G401 (cell line): ENCODE results near the gene RNPS1. TPM values are rescaled to one million over a fixed set of nuclear protein-coding genes. Genes with fewer than 3 reads are reported as not detected.
A peak's percentile ranks its signal among the peaks of the same experiment; 100 is the strongest.
"Not testable (repeated sequence)": the region's sequence is repeated elsewhere in the genome, so short reads cannot be mapped to it uniquely, and the experiment has no call there.

Experiments
- DNase-seq: peaks from one replicate; pipeline ENCODE4 v3.0.0-alpha.2; 2015; ENCODE audit warnings: low spot score
- in situ Hi-C: cut with HindIII; loops from 2 replicates; pipeline ENCODE4 v1.10.0; 2016; ENCODE audit warnings: low sequenced_read_pairs, mixed read lengths
- total RNA-seq: library from RNA; depleted of rRNA; stranded (reverse); fragments of >200 nt; shearing (Covaris generic); gene quantifications from 2 replicates; pipeline ENCODE4 v1.2.3, GENCODE V29; 2014

The RNPS1 gene
- total RNA-seq, 1 experiment from 2014 or later: 179 TPM

DNA sequence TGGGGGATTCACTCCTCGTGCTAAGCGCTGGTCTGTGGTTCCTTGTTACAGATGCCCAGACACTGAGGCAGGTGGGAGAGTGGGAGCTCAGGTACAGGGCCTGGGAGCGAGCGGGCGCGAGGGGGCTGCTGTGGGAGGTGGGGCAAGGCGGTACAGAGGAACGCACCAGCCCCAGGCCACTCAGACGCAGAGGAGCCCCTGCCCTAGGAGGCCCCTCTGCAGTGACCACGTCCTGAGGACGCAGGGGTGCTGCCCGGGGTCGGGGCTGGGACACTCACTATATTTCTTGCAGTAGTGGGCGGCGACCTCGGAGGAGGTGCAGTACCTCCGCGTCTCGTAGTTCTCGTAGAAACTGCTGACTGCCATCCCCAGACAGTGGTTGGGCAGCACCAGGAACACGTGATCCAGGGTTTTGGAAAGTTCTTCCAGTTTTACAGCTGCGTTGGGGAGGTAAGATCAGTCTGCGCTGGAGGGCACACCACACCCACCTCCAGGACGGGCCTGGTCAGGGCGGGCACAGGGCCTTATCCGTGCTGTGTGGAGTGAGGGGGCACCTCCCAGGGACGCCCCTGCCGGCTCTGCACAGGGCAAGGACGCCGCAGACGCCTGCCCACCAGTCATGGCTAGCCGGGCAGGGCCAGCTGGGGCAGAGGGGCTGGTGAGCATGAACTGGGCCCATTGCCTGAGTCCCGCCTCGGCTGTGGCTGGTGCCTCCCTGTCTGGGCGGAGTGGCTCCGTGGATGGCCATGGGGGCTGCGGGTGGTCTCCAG lies 16.3 kb upstream of the RNPS1 start:
- DNase-seq: no peak
- in situ Hi-C loops: no loop called here

DNA sequence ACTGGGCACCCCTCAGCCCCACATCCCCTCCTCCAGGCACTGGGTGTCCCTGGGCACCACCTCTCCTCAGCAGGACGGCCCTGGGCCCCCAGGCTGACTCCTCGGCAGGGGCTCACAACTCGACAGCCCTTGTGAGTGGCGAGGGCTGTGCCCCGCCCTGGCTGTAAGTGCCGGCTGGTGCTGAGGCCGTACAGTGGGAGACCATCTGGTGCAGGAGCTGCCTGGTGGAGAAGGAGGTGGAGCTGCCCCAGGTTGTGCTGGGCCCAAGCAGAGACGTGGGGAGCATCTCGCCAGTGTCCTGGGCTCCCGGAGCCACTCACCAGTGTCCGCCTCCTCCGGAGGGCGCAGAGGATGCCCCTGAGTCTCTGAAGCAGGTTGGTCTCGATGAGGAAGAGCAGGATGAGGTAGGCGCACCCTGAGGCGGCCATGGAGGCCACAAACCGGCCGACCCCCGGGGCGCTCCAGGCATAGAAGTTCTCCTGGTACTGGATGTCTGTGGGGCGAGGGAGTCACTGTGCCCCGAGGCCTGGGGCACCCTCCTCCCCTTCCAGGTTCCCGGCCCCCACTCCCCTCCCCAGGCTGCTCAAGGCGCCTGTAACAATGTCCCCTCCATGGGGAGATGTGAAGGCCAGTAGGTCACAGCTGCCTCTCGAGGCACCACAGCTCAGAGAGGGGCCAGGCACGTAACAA lies 15.1 kb upstream of the RNPS1 start:
- in situ Hi-C loops: no loop called here
- DNase-seq: peak; percentile 53

DNA sequence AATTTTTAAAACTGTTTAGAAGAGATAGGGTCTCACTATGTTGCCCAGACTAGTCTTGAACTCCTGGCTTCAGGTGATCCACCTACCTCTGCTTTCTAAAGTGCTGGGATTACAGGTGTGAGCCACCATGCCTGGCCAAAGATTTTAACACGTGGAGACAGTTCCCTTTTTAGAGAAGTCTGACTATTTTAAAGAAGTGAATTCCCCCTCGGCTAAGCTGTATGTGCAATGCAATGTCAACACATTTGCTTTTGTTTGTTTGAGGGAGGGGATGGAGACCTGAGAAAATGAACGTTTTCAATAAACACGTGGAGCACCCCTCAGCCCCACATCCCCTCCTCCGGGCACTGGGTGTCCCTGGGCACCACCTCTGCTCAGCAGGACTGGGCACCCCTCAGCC lies 14.3 kb upstream of the RNPS1 start:
- no peak for DNase-seq
- in situ Hi-C loops: no loop called here

DNA sequence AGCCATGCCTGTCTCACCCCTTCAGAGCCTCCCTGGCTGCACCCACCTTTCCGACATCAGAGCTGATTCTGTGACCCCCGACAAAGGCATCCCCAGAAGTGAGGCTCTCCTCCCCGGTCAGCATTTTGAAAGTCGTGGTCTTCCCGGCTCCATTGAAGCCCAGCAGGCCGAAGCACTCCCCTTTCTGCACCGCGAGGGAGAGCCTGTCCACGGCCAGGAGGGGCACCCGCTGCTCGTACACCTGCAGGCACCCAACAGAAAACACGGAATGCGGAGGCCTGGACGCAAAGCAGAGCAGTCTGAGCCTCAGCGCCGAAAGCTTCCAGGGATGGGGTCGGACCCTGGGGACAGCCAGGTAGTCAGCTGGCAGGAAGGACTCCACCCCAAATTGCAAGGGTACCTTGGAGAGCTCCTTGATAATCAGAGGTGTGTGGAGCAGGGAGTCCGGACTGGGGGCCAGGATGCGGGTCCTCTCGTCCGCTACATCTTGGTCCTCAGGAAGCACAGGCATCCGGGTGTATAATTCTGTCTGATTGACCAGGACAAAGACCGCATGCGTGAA lies 13.1 kb upstream of the RNPS1 start:
- in situ Hi-C loops: no loop called here
- no peak for DNase-seq

DNA sequence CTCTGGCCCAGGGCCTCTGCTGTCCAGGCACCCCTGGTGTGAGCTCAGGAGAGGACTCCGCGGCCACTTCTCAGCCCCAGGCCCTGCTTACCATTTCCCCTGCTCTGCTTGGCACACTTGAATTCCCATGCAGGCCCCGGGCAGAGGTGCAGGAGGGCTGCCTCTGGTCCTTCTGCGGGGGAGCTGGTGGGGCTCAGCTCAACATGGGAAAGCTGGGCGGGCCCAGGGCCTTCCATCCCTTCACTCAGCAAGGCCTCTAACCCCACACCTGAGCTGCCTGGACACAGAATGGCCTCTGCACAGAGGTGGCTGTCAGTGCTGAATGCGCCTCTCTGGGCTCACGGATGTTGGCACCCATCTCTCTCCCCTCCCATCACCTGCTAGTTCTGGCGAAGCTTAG lies 12.5 kb upstream of the RNPS1 start:
- in situ Hi-C loops: no loop called here
- DNase-seq: no peak

DNA sequence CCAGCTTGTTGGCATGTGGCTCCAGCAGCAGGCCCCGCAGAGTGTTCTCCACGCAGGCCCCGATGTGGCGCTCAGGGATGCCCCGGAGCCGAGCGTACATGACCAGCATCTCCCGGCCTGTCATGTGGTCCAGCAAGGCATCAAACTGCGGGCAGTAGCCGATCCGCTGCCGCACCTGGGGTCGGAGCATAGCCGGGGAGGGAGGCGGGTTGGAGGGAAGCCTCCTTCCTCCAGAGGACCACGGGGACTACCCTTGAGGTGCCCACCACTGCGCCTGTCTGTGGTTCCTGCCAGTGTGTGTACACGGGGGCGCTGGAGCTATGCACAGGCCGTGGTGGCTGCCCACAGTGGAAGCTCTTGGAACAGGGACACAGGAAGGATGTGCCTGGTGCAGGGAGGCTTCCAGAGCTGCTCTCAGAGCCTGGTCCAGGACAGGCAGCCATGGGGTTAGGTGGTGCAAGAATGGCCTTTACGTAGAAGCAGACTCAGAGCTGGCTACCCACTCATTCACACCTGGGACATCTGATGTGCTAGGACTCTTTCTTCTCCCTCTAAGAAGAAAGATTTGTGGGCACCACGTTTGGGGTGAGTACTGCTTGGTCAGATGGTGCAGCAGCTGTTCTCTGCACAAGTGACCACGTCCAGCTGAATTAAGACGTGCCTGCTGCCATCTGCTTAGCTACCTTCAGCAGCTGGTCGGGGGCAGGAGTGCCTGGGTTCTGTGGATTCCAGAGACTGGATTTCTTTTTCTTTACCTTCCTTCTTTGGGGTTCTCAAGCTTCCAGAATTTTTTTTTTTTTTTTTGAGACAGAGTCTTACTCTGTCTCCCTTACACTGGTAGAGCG lies 11.3 kb upstream of the RNPS1 start:
- in situ Hi-C loops: no loop called here
- no peak for DNase-seq

DNA sequence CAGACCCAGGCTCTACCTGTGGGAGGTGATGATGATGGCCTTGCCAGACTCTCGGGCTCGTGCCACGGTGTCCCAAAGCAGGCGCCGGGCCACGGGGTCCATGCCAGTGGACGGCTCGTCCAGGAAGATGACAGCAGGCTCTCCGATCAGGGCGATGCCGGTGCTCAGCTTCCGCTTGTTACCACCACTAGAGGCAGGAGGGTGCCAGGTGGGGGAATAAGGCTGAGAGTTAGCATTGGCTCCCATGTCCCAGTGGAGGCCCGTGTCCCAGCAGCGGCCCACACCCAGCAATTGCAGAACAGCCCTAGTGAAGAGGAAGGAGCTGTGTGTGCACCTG lies 10.3 kb upstream of the RNPS1 start:
- DNase-seq: no peak
- in situ Hi-C loops: no loop called here

DNA sequence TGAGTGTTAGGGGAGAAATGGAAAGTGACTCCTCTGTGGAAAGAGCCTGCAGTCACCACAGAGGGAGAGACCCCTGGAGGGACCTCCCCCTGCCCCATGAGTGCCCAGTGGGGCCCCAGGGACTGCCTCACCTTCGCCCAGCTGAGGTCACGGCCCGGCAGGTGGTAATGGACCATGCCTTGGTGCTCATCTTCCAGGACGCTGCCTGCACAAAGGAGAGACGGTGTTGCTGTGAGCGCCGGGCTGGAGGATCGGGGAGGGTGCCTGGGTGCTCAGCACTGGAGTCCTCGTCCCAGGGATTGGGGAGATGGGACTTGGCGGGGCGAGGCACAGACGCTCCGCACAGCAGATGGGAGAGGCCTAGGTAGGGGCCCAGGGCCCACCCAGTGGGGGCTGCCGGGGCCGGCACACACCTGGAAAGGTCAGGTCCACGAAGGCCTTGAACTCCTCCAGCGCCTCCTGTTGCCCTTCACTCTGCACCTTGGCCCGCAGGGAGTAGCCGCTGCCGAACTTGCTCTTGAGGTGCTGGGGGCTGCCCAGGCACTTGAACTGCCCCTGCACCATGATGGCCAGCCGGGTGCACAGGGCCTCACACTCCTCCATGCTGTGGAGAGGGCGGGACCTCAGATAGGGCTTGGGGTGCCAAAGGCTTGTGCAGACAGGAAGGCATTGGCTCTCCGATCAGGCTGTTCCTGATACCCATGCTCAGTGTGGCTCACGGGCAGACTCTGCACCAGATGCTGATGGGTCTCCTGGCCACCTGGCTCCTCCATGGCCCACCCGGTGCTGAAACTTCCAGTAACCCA lies 9.7 kb upstream of the RNPS1 start:
- in situ Hi-C loops: no loop called here
- DNase-seq: no peak

DNA sequence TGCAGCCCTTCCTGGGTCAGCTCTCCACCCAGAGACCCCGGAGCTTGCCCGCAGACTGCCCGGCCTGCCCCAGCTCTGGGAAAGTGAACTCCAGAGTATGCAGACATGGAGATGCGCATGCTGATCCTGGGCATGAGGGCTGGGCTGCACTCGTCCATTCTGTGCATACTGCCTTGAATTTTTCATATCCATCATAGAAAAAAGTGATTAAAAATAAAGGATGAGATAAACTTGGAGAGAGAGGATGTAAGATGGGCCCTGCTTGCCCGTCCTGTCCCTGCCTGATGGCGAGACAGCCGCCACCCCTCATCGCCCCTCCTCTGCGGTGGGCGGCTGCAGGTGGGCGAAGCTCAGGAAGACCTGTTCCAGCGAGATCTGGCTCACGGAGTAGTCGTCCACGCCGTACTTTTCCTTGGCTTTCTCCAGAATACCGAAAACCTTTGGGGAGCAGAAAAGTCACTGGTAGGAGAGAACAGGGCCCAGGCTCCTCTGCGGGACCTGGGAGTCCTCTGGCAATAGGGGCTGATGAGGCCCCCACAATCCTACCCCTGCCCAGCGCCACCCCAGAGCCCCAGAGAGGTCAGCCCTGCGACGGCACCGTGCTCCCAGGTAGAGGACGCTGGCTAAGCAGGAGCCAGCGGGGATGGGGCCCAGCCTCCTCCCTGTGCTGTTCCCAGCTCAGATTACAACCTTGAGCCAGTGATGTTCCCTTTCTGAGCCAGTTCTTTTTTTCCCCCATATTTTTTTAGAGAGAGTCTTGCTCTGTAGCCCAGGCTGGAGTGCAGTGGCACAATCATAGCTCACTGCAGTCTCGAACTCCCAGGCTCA lies 8.7 kb upstream of the RNPS1 start:
- in situ Hi-C loops: no loop called here
- no peak for DNase-seq

DNA sequence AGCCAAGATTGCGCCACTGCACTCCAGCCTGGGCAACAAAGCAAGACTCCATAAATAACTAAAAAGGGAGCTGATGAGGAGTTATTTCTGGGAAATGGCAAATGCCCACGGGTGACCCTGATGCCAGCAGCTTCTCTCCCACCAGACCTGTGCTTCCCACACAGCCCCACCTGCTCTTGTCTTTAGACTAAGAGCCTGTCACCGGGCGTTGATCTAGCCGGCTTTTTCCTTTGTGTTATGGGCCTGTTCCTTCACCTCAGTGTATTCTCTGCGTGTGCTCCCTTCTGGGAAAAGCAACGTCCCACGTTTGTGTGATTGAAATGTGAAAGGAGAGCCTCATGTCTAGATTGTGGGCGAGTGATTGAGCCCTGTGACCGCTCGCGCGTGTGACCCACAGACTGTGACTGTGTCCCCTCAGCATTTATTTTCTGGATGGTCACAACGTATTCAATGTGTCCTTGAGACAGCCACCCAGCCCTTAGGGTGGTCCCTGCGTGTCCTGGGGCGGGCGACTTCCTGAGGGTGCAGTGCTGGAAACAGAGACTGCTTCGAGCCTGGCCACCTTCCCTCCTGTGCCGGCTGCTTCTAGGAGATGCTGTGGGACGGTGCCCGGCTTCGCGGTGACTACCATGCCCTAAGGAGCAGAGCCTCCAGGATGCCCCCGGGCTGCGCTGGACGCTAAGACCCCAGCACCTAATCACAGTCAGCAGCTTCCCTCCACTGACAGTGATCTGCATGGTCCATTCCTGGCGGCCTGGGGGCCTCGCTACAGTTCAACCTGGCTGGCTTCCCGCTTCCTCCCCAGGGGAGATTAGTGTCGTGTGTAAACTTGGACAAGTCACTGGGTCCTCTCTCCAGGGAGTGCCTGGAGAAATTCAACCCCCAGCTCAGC lies 7.8 kb upstream of the RNPS1 start:
- DNase-seq: no peak
- in situ Hi-C loops: no loop called here

DNA sequence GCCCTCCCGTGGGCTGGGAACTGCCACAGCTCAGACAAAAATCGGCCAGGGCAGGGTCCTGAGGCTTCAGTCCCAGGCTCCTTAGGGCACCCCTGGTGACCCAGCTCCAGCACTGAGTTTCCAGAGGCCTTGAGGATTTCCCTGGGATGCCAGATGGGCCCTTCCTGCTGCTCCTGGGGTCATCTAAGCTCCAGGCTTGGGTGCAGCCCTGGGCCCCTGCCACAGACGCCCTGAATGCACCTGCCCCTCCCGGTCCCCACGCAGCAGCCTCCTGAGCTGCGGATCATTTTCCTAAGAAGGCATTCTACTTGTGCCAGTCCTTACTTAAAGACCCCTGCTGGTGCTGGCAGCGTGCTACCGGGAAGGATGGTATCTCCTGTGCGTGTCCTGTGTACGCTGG lies 6.0 kb upstream of the RNPS1 start:
- in situ Hi-C loops: no loop called here
- DNase-seq: no peak

DNA sequence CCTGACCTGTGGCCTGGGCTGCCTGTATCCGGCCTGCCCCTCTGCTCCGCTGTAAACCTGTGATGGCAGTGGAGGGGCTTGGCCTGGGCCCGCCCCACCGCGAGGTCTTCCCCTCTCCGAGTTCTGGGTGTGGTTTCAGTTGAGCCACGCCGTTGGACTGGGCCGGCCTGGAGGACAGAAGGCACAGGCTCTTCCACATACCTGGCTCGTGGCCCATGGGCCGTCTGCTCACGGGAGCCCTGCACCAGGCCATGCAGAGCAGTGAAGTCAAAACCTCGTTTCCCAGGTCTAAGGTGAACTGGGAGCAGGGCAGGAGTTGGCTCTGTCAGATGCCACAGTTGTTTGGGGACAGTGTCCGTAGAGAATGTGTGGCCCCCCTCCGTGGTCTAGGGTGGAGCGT lies 5.6 kb upstream of the RNPS1 start:
- in situ Hi-C loops: no loop called here
- peak; percentile 75 for DNase-seq

DNA sequence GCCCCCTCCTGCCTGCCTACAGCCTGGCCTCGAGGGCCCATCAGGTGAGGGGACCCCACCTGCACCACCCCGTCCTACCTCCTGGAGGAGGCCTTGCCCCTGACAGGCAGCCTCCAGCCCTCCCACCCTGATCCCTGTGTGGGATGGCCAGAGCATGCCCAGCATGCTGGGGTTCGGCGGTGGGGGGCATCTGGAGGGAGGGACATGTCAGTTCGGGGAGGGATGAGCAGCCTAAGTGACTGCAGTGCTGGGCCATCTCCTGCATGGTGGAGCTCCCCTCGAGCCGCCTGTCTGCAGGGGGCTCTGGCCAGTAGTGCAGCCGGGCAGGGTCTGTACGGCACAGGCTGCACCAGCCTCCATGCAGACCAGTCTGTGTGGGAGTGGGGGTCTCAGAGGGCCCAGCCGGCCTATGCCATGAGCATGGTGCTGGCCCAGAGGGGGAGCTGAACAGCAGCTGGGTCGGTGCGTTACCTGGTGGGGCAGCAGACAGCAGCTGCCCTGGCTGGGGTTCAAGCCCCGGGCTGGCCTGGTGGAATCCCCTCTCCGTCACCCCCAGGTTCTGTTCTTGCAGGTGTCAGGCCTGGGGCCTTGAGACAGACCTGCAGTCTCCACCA lies 4.0 kb upstream of the RNPS1 start:
- in situ Hi-C loops: no loop called here
- DNase-seq: no peak

DNA sequence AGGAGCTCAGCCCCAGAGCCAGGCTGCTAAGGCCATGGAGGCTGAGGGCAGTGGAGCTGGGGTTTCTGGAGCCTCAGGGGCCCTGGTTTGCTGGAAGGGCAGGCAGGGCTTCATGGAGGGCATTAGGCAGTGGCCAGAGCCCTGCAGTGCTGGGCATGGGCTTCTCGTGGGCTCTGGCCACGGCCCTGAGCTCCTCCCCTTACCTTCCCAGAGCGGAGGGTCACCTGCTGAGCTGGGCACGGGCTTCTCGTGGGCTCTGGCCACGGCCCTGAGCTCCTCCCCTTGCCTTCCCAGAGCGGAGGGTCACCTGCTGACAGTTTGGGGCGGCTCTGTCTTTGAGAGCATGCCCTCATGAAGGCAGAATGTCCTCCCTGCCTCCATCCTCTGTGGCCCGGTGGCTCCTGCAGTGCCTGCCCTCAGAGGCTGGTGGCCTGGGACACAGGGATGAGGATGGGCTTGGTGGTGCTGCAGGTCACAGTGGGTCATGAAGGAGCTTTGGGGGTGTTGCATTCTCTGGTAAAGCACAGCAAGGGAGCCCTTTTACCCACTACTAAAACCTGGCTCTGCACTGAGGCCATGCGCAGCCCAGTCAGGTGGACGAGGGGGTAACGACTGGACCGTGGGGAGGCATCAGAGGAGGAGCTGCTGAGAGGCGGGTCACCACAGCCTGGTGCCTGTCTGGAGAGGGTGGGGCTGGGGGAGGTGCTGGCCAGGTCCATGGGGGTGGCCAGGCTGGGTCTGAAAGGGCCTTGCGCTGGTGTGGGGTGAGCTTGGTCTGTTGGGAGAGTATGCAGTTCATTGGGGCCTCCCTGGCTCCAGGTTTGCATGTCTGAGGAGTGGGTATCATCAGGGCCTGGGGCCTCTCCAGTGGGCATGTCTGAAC lies 2.9 kb upstream of the RNPS1 start:
- in situ Hi-C loops: no loop called here
- no peak for DNase-seq

DNA sequence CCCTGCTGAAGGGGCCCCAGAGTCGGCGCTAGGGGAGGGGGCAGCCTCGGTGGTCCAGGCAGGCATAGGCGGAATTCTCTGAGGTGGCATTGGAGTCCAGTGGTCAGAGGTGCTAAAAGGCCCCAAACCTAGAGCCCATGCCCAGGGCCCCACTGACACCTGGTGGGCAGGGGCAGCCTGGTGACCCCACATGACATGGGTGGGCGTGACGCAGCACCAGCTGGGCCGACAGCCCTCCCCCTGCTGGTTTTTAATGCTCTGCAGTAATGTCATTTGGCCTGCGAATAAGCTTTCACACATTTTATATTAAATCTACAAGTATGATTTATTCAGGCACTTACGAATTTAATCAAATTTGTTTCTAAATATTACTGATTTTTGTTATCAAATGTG lies 2.1 kb upstream of the RNPS1 start:
- DNase-seq: no peak
- in situ Hi-C loops: no loop called here

DNA sequence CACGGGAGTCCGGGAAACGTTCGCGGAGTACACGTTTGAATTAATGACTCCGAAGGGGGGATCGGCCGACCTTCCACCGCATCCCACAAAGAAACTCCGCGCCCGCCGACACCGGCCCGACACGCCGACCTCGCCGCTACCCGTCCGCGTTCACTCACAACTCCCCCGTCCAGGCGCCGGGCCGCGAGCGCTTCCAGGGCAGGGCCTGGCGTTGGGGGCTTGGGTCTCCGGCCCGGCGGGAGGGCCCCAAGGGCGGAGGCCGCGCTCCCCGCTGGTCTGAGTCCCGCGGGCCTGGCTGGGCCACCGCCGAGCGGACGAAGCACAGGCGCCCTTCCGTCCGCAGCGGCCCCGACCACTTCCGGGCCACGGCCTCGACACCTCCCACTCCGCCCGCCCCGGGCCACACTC lies 417 bp downstream of the RNPS1 start:
- DNase-seq, in situ Hi-C loops: not testable (repeated sequence)
